DMS114 treated with DMSO at 0.1 percent for 48 hours (cell line): ENCODE data around the gene KCNJ18.
"Not testable (repeated sequence)": the region's sequence is repeated elsewhere in the genome, so short reads cannot be mapped to it uniquely, and the experiment has no call there.

ENCODE experiments used
- DNase-seq: peaks from one replicate; lab custom pipeline; 2025; ENCODE audit not compliant: unreplicated experiment; lab: John Stamatoyannopoulos, UW

KCNJ18 gene

GRCh38 chr17:21691883-21692703 lies at the start of gene KCNJ18:
TSS of gene KCNJ18 (plus strand) at chr17:21692523. CDS start at chr17:21702787, 10,264 bp downstream.
- not testable (repeated sequence) for DNase-seq

- not testable (repeated sequence) for DNase-seq
Measured at GRCh38 chr17:21648125-21648524, 44.2 kb upstream of the KCNJ18 start.

- not testable (repeated sequence) for DNase-seq
Measured at GRCh38 chr17:21650043-21650442, 42.3 kb upstream of the KCNJ18 start.

GRCh38 chr17:21652049-21652448 lies 40.3 kb upstream of the KCNJ18 start:
- not testable (repeated sequence) for DNase-seq

GRCh38 chr17:21653211-21653610 lies 39.1 kb upstream of the KCNJ18 start:
- DNase-seq, result not testable (repeated sequence)

GRCh38 chr17:21656518-21657309 lies 35.6 kb upstream of the KCNJ18 start:
- not testable (repeated sequence) for DNase-seq

GRCh38 chr17:21659635-21660034 lies 32.7 kb upstream of the KCNJ18 start:
- not testable (repeated sequence) for DNase-seq

- DNase-seq, result not testable (repeated sequence)
Measured at GRCh38 chr17:21661455-21661854, 30.9 kb upstream of the KCNJ18 start.

- DNase-seq, result not testable (repeated sequence)
Measured at GRCh38 chr17:21663166-21663565, 29.2 kb upstream of the KCNJ18 start.

- DNase-seq, result not testable (repeated sequence)
Measured at GRCh38 chr17:21663614-21664474, 28.5 kb upstream of the KCNJ18 start.

- DNase-seq, result not testable (repeated sequence)
Measured at GRCh38 chr17:21665171-21665570, 27.2 kb upstream of the KCNJ18 start.

- DNase-seq, result not testable (repeated sequence)
Measured at GRCh38 chr17:21665935-21666493, 26.3 kb upstream of the KCNJ18 start.

- not testable (repeated sequence) for DNase-seq
Measured at GRCh38 chr17:21666711-21667412, 25.5 kb upstream of the KCNJ18 start.

GRCh38 chr17:21667413-21668117 lies 24.8 kb upstream of the KCNJ18 start:
- not testable (repeated sequence) for DNase-seq

- not testable (repeated sequence) for DNase-seq
Measured at GRCh38 chr17:21668118-21668488, 24.2 kb upstream of the KCNJ18 start.

- not testable (repeated sequence) for DNase-seq
Measured at GRCh38 chr17:21668746-21669508, 23.4 kb upstream of the KCNJ18 start.

- not testable (repeated sequence) for DNase-seq
Measured at GRCh38 chr17:21669616-21670360, 22.5 kb upstream of the KCNJ18 start.
